ENCODE measurements around the gene IMMP2L. TPM values are rescaled to one million over a fixed set of nuclear protein-coding genes. Genes with fewer than 3 reads are reported as not detected.
A peak's percentile ranks its signal among the peaks of the same experiment; 100 is the strongest.

IMMP2L gene
- total RNA-seq, 1 experiment from 2014 or later: 8.6 TPM

GRCh38 chr7:111108000-111108399, 454.3 kb downstream of the IMMP2L start:
- Histone ChIP-seq H3K4me1 (ENCODE audit: insufficient read depth, low read length) (peaks cover 20% of the 10 kb centered on the region), H3K9ac (ENCODE audit: low read length) (no peak overlapping the region), H4K20me1 (ENCODE audit: low read length) (no peaks in the 10 kb centered on the region), H3K9me3 (ENCODE audit: low read length) (no peaks in the 10 kb centered on the region), H3K4me3 (ENCODE audit: low read length) (no peak overlapping the region), H3F3A (ENCODE audit: low read length, unreplicated experiment) (no peaks in the 10 kb centered on the region), H3K36me3 (ENCODE audit: low read depth, low read length) (no peaks in the 10 kb centered on the region), H3K27me3 (ENCODE audit: low read length) (no peaks in the 10 kb centered on the region), H3K4me2 (ENCODE audit: low read length) (peak overlapping the region; percentile 44; the same call in 1 of the 2 replicates), H3K79me2 (ENCODE audit: low read length) (no peaks in the 10 kb centered on the region), H3K27ac (ENCODE audit: low read length) (no peak overlapping the region), H2AFZ (ENCODE audit: low read length) (no peak overlapping the region), H3K9me2 (replicated peaks; ENCODE audit: low read length) (no peaks in the 10 kb centered on the region)
- no peak for DNase-seq
- BruUV-seq (replicated peaks): no TSS peak
- ATAC-seq: no peak
- TF ChIP-seq EZH2 (IDR thresholded peaks at IDR 0.05; ENCODE audit: low read length, unreplicated experiment) (no peak), CTCF (conservative IDR thresholded peaks at IDR 0.05; ENCODE audit: low read depth, low read length) (no peak), EZH2phosphoT487 (IDR thresholded peaks at IDR 0.05; ENCODE audit: borderline replicate concordance, low read length) (no peak)
- POLR2A ChIA-PET (ENCODE audit: unreplicated experiment): interaction anchor here (0.7 kb wide), 1 partner anchor 977 kb away, joined by 4 read pairs; no protein-coding TSS in a partner anchor
- intact Hi-C loops (cut with micrococcal nuclease): no loop called here
- CTCF ChIA-PET: interaction anchor here (0.8 kb wide), 1 partner anchor 9 kb away, joined by 3 read pairs; no protein-coding TSS in a partner anchor

DNA sequence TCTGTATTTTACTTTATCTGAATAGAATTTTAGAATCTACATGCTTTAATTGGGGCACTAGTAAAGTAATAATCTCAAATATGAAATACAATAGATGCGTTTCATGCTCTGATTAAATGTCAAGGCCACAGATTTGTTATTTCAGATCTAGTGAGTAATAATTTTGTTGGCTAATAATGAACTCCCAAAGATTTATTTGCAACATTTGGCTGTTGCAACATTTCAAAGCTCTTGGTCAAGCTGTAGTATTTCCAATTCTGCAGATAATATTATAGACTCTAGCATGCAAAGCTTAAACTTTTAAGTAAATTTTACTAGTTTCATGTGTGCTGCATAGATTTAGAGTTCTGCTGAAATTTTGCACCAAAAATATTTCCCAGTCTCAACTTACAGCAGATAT, 454.7 kb downstream of the IMMP2L start:
- Histone ChIP-seq H3K4me2 (ENCODE audit: low read length) (no peak overlapping the region), H3K36me3 (ENCODE audit: low read depth, low read length) (no peaks in the 10 kb centered on the region), H3K27me3 (ENCODE audit: low read length) (no peaks in the 10 kb centered on the region), H3K4me1 (ENCODE audit: insufficient read depth, low read length) (peaks cover 20% of the 10 kb centered on the region), H3F3A (ENCODE audit: low read length, unreplicated experiment) (no peaks in the 10 kb centered on the region), H2AFZ (ENCODE audit: low read length) (no peak overlapping the region), H3K9me3 (ENCODE audit: low read length) (no peaks in the 10 kb centered on the region), H4K20me1 (ENCODE audit: low read length) (no peaks in the 10 kb centered on the region), H3K27ac (ENCODE audit: low read length) (no peak overlapping the region), H3K4me3 (ENCODE audit: low read length) (no peak overlapping the region), H3K9me2 (replicated peaks; ENCODE audit: low read length) (no peaks in the 10 kb centered on the region), H3K9ac (ENCODE audit: low read length) (no peak overlapping the region), H3K79me2 (ENCODE audit: low read length) (no peaks in the 10 kb centered on the region)
- CTCF ChIA-PET: no interaction called here
- POLR2A ChIA-PET (ENCODE audit: unreplicated experiment): no interaction called here
- no TSS peak for BruUV-seq (replicated peaks)
- no peak for TF ChIP-seq CTCF (conservative IDR thresholded peaks at IDR 0.05; ENCODE audit: low read depth, low read length)
- no peak for TF ChIP-seq EZH2phosphoT487 (IDR thresholded peaks at IDR 0.05; ENCODE audit: borderline replicate concordance, low read length)
- no peak for TF ChIP-seq EZH2 (IDR thresholded peaks at IDR 0.05; ENCODE audit: low read length, unreplicated experiment)
- intact Hi-C loops (cut with micrococcal nuclease): no loop called here
- ATAC-seq (no peak), DNase-seq (no peak)

GRCh38 chr7:111105269-111105668, 457.0 kb downstream of the IMMP2L start:
- Histone ChIP-seq H3K4me1 (ENCODE audit: insufficient read depth, low read length) (peaks cover 20% of the 10 kb centered on the region), H3F3A (ENCODE audit: low read length, unreplicated experiment) (no peaks in the 10 kb centered on the region), H3K4me3 (ENCODE audit: low read length) (no peak overlapping the region), H3K4me2 (ENCODE audit: low read length) (no peak overlapping the region), H3K27ac (ENCODE audit: low read length) (no peak overlapping the region), H4K20me1 (ENCODE audit: low read length) (no peaks in the 10 kb centered on the region), H3K9ac (ENCODE audit: low read length) (no peak overlapping the region), H2AFZ (ENCODE audit: low read length) (no peak overlapping the region), H3K79me2 (ENCODE audit: low read length) (no peaks in the 10 kb centered on the region), H3K9me3 (ENCODE audit: low read length) (no peaks in the 10 kb centered on the region), H3K27me3 (ENCODE audit: low read length) (no peaks in the 10 kb centered on the region), H3K9me2 (replicated peaks; ENCODE audit: low read length) (no peaks in the 10 kb centered on the region), H3K36me3 (ENCODE audit: low read depth, low read length) (no peaks in the 10 kb centered on the region)
- intact Hi-C loops (cut with micrococcal nuclease): no loop called here
- POLR2A ChIA-PET (ENCODE audit: unreplicated experiment): no interaction called here
- ATAC-seq (no peak), DNase-seq (no peak)
- CTCF ChIA-PET: no interaction called here
- TF ChIP-seq CTCF (conservative IDR thresholded peaks at IDR 0.05; ENCODE audit: low read depth, low read length): no peak
- no peak for TF ChIP-seq EZH2phosphoT487 (IDR thresholded peaks at IDR 0.05; ENCODE audit: borderline replicate concordance, low read length)
- TF ChIP-seq EZH2 (IDR thresholded peaks at IDR 0.05; ENCODE audit: low read length, unreplicated experiment): no peak
- no TSS peak for BruUV-seq (replicated peaks)
